ENCODE data around the gene STX3.

DNA sequence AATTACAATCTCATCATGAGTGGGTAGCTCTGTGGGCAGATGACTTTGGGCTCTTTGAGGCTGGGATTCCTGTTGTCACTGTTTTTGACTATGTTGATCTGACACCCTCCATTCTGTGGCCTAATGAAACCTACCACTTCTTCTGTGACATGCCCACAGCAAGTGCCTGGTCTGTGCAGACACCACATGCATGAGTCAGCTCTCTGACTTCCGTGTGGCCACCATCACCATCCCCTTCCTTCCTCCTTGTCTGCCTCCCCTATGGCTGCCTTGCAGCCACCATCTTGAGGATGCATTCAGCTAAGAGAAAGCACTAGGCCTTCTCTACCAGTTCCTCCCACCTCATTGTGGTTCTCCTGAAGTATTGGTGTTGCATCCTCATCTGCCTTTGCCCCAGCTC lies 26.3 kb upstream of the STX3 start:
- TF ChIP-seq EZH2 (IDR thresholded peaks at IDR 0.05; ENCODE audit: insufficient read depth, poor library complexity, severe bottlenecking): no peak
- TF ChIP-seq EZH2phosphoT487 (IDR thresholded peaks at IDR 0.05; ENCODE audit: insufficient read depth, low read depth): no peak

Data from GM23248 (cell line).